ENCODE measurements around the gene GFRA4.

GFRA4 gene, protein sequence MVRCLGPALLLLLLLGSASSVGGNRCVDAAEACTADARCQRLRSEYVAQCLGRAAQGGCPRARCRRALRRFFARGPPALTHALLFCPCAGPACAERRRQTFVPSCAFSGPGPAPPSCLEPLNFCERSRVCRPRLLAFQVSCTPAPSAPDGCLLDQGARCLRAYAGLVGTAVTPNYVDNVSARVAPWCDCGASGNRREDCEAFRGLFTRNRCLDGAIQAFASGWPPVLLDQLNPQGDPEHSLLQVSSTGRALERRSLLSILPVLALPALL

DNA sequence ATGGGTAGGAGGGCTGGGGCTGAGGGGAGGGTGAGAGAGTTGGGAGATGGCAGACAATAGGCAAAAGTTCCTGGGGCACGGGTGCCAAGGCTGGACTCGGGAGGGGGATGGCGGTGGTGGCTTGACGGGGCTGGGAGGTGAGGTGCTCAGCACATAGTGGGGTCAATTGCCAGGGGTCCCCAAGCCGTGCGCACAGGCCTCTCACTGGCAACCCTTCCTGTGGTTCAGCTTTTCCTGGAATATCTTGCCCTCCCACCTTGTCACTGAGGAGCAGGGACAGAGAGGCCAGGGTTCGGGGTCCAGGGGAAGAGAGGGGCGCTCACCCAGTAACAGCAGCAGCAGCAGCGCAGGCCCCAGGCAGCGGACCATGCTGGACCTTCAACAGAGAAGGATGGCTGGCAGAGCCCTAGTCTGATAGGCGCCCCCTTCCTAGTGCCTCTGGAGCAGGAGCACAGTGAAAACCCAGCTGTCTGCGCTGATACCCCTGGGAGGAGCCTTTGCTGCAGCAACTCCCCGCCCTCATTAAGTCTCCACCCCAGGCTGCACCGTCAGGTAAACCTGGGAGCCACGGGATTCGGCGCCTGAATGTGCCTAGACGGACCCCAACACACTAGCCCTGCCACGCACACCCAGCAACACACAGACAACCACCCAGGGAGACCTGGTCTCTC, at the start of gene GFRA4:
Gene GFRA4, minus strand, starts transcription at position 369 of the 671 bp plus-strand sequence. Its CDS starts 0 bp downstream, at position 369.
- no peak for DNase-seq (ENCODE audit: low spot score)

DNA sequence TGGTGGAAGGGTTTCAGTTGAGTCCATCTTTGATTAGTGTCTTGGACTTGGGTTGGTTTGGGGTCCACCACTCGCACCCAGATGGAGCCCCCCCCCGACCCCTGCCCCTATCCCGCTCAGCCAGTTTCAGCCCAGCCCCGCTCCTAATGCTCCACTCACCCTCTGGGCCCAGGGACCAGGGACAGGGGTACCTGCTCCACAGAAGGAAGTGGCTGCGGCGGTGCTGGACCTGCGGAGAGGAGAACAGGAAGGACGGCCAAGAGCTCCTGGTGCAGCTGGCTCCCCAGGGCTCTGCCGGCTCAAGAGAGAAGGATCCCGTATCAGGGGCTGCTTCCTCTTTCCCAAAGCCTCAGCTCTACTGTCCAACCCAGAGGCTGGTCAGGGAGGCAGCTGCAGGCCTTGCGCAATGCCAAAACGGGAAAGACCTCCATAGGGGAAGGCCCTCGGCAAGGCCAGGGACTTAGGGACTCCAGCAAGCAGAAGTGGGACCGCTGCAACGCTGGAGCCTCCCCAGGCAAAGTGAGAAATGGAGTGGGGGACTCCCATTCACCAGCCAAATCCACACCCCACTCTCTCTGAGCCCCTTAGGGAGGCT, 49.2 kb upstream of the GFRA4 start, which contains the start of gene SIGLEC1:
Gene SIGLEC1, minus strand, starts transcription at position 322 of the 595 bp plus-strand sequence. CDS start 5,472 bp downstream, outside the sequence.
- DNase-seq (ENCODE audit: low spot score): no peak

DNA sequence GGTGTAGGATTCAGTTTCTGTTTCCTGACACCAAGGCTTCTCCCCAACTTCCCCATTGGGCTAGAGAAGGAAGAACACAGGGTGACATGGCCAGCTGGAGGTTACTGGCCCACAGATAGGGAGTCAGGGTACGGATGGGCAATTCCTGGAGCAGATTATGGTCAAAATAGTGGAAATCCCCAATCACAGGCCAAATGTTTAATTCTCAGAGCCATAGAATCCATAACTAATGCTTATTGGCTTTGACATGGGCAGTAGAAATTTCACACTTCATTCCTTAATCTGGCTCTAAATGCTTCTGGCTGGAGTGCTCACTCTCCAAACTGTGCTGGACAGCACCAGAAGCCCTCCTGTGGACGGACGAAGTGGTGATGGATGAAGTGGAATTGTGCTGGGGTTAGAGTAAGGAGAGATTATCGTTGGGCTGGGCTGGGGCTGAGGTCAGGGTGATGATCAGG, 48.3 kb upstream of the GFRA4 start:
- DNase-seq (ENCODE audit: low spot score): no peak

DNA sequence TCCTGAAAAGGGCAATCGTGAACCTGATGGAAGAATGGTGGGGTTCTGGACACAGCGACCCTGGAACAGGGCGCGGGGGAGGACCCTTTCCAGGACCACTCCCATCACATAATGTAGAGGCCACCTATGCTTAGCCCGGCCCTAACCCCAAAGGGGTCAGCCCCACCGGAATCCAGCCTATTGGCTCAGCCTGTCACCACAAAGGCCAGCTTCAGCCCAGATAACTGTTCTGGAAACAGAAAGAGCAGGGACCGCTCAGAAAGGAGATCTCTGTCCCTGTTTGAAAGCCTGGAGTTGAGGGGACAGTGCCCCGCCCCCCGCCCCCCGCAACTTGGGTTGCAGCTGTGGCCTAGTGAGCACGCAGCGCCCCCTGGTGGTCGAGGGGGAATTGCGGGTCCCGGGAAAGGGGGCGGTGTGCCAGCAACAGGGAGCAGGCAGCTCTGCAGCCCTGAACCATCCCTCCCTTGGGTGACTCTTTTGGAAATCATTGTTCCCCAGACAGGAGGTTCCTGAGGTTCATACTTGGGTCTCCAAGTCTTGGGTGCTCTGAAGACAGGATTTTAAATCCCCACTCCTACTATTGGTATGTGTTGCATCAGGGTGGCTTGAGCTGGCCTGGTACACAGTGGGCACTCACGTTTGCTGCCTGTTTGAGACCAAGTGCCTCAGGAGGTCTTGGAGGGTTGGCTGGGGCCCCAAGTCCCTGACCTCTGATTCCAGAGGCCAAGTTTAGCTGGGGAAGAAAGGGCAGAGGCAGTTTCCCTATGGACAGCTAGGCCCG, 47.7 kb upstream of the GFRA4 start:
- DNase-seq (ENCODE audit: low spot score): peak; percentile 79

DNA sequence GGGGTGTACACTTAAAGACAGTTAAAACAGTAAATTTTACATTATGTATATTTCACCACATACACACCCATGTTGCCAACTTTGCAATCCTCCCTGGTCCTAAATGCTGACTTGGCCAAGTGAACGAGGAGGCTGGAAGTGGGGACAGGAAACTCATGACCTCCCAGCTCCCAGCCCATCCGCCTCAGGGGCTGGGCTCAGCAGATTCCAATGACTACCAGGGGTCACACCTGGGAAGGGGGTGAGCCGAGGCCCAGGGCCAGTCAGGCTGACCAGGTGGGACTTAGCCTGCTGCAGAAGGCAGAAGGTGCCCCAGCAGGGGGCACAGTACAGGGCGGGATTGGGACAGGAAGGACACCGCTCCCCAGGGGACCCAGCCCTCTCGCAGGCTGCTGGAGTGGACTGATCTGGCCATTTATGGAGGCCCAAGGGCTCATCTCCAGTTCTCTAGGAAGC, 46.8 kb upstream of the GFRA4 start:
- DNase-seq (ENCODE audit: low spot score): no peak

DNA sequence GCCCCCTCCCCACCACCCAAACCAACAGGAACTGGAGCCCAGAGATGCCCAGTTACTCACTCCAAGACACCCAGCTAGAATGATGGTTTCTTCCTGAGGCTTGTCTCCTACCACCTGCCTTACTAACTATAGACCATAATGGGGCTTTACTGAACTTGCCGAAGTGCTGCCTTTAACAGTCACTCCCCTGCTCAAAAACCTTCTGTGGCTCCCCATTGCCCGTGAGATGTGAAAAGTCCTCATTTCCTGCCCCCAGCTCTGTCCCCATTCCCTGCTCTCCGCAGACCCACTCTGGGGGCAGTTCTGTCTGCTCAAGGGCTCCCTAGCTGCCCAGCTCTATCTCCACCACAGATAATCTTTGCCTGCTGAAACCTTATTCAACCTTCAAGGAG, 44.3 kb upstream of the GFRA4 start:
- DNase-seq (ENCODE audit: low spot score): no peak

DNA sequence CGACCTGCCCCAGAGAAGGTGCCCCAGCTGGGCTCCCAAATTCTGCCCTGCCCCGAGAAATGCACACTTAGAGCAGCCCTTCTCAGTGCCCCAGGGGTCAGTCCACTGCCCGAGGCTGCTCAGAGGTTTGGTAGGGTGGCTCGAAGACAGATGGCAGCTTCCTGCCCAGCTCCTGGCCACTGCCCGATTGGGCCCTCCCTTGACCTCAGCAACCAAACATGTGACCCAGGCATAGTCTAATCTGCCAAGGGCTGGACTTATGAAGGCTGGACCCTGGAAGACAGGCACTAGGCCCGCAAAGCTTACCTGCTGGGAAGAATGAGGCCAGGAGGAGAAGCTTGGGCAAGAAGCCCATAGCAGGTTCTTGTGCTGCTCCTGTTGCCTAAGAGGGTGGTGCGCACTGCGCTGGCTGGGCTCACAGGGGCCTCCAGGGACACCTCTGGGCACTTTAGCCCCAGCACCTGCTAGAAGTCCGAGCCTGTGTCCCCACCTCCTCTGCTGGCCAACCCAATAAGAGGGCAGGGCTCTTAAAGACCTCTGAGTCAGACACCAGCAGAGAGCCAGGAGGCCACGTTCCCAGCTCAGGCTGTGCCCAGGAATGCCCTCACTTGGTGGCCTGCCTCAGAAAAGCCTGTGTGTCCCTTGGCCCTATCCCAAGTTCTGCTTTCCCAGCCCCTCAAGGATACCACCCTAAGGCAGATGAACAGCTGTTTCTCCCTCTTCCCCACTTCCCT, 43.7 kb upstream of the GFRA4 start:
- no peak for DNase-seq (ENCODE audit: low spot score)

DNA sequence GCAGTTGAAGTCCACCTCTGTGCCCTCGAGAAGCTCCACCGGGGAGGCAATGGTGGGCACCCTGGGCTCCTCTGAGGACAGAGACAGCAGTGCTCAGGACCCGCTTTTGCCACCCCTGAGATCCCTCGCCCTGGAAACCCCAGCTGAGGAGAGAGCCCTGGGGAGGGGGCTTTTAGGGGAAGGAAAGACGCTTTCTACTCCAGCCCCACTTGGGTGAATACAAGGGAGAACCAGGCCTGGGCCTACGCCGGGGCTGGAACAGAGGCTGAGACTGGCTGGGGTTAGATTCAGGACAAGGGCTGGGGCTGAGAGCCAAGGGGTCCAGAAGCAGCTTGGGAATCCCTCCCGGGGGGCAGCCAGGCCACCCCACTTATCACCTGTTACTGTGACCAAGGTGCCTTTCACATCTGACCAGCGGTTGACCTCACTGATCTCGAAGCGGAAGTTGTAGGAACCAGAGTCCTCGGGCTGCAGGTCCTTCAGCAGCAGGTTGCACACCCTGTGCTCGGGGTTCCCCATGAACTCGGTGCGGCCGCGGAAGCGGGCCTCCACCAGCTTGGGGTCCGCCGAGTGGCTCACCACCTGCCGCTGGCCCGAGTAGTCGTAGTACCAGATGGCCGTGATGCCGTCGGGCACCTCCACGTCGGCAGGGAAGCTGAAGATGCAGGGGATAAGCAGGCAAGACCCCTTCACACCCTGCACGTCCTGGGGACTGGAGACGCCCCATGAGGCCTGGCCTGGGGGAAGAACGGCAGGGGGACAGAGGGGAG, 43.0 kb upstream of the GFRA4 start:
- DNase-seq (ENCODE audit: low spot score): no peak

DNA sequence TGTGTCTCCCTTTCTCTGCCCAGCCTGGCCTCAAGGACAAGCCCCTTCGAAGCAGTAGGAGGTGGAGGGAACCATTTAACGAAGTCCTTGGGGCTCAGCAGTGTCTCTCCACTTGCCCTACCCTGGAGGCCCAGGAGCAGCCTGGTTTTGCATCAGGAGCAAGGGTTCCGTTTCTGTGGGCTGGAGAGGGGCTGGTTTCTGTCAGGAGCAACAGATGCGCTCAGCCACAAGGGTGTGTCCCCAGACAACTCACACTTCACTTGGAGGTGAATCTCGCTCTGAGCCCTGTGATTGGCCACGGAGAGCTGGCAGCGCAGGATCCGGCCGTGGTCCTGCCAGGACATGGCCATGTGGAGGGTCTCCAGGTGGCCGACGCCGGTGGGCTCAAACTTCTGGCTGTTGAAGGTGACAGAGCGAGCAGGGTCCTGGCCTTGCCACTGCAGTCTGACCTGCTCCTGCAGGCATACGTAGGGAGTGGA, 42.3 kb upstream of the GFRA4 start:
- DNase-seq (ENCODE audit: low spot score): no peak

DNA sequence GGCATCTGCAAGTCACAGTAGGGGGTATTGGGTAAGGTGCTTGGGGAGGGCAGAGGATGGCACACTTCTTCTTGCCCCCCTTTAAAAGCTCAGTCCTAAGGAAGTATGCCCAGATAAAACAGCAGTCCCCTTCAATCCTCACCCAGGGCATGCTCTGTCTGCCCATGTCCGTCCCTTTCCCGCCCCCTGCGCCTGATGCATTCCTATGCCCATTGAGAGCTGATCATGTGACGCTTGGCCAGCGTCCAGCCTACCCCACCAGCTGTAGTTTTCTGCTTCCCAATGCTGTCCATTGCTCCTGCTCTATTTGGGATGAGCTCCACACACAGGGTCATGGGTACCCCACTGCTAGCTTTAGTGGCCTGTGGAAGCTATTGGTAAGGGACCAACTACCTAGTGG, 40.9 kb upstream of the GFRA4 start:
- DNase-seq (ENCODE audit: low spot score): no peak

DNA sequence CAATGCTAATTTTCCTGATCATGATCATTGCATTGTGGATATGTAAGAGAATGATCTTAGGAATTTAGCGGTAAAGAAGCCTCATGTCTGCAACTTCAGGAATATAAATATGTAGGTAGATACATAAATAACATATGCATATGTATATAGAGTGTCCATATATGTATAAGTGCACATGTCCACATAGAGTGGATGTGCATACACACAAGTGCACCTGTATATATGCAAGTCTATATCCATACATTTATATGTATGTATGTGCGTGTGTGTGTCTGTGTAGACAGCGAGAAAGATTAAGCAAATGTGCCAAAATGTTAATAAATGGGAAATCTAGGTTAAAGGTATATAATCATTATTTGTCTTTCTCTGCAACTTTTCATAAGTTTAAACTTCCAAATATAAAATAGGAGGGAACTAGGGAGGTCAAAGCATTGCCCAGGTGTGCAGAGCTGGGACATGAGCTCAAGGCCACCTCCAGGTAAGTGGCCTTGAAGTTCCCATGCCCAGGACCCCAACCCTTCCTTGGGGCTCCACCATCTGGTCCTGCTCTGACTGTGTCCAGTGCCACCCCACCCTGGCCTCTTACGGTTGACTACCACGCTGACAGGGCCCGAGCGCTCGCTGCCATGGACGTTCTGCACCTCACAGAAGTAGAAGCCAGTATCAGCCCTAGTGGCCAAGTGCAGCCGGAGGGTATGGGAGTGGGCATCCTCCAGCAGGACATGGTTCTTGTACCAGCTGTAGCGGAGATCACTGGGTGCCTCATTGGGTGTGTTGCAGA, 39.6 kb upstream of the GFRA4 start:
- DNase-seq (ENCODE audit: low spot score): no peak

DNA sequence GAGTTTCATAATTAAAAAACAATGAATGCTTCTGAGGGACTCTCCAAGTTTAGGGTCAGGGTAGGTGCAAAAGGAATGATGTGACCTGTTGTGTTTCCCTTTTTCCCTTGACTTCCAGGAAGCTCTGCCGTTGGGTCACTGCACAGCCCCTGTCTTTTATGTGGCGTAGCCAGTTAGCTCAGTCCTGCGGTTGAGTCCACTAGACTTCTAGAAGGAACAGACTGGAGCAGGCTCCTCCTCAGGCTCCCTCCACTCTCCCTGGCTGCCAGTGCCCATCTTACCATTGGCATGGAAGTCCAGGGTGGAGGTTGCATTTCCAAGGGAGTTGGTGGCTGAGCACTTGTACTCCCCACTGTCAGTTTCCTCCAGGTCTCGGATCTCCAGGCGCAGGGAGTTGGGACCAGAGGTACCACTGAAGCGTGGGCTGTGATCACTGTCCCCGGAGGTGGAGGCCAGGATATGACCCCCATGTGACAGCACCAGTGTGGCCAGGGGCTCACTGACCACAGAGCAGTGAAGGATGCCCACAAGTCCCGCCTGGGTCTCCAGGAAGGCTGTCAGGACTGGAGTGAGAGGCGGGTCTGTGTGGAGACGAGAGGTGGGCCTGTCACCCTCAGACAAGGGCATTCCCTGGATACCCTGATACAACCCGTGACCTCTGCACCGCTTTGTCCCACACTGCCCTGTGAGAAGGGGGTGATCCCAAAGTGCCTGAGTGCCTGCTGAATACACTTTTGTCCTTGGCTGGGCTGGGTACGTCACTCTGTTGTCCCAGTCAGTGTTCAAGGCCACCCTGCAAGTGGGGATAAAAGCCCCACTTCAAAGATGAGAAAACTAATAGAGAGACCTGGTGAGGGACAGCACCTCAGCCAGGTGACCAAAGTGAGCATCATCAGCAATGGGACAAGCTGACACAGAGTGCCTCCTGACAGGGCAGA, 38.1 kb upstream of the GFRA4 start:
- DNase-seq (ENCODE audit: low spot score): no peak

DNA sequence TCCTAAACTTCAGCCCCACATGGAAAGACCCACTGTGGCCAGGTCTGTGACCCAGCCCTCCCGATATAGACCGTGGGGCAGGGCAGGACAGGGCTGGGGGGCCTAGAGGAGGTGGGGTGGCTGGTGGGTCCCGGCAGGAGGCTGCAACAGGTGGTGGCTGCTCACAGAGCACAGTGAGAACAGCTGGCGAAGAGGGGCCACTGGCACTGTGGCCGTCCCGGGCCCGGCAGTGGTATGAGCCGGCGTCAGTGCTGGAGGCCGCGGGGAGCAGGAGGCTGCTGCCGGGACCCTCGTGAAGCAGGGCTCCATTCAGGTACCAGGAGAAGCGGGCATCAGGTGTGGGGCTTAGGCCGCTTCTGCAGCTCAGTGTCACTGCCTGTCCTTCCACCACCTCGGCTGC, 35.8 kb upstream of the GFRA4 start:
- DNase-seq (ENCODE audit: low spot score): no peak

DNA sequence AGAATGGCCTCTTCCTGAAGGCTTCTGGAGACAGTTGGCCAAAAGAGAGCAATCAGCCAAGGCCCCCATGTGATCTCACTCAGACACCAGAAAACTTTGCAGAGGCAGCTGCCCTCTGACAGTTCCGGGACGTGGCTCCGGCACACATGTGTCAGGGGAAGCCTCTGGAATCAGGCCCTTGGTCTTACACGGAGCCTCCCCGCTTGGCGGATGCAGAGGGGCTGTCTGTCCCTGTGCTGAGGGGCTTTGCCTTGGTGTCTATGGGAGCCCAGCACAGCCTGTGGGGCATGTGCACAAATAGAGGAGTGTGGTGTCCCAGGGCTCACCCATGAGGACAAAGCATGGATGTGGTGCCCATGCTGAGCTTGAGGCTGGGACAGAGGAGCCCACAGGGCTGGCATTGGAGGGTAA, 35.4 kb upstream of the GFRA4 start:
- DNase-seq (ENCODE audit: low spot score): no peak

DNA sequence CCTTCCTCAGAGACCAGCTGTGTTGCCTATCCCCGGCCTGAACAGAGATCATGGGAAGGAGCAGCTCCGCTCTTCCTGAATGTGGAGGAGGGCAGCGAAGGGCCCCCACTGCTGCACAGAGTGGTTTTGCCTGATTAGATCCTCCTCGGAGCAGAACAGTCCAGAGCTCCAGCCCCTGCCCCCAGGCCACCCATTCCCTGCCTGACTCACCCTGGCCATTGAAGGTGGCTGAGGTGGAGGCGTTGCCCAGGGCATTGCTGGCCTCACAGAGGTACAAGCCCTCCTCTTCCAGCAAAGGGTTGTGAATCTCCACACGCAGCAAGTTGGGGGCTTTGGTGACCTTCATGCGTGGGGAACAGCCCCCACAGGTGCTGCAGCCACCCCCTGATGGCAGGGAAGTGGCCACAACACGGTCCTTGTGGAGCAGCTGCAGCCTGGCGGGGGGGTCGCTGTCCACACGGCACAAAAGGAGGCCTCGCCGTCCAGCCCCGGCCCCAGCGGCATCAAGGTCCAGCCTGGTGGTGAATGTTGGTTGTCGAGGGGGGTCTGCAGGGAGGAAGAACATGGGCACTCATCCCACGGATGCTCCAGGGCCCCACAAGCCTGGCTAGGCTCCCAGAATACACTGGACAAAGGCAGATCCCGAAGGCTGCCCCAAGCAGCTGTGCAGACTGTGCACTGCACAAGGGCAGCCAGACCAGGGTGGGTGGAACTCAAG, 34.5 kb upstream of the GFRA4 start:
- DNase-seq (ENCODE audit: low spot score): no peak

DNA sequence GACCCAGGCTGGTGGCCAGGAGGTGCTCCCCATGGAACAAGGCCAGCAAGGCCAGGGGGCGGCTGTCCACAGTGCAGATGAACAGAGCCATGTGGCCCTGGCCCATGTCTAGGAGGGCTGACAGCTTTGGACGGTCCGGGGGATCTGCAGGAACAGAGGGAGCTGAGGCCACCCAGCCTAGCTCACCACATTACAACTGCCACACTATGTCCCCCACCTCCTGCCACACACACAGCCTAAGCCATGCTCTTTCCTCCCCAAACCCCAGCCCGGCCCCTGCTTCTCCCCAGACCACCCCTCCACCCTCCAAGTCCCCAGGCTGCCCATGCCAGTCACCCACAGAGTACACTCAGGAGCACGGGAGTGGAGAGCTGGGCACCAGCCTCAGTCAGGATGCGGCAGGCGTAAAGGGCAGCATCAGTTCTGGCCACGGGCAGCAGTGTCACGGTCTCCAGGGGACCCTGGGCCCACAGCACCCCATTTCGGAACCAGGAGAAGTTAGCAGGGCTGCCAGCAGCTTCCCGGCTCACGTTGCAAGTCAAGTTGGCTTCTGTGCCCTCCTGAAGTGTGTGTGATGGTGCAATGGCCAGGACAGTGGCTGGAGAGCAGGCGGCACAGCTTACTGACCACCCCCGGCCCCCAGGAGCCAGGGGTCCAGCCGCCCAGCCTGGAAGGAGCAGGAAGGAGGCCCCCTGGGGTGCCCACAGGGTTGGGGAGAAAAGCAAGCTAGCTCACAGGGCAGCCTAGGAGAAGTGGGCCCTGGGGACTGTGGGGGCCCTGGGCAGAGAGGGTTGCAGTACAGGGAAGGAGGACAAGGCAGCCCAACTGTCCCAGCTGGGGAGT, 33.8 kb upstream of the GFRA4 start:
- DNase-seq (ENCODE audit: low spot score): no peak

DNA sequence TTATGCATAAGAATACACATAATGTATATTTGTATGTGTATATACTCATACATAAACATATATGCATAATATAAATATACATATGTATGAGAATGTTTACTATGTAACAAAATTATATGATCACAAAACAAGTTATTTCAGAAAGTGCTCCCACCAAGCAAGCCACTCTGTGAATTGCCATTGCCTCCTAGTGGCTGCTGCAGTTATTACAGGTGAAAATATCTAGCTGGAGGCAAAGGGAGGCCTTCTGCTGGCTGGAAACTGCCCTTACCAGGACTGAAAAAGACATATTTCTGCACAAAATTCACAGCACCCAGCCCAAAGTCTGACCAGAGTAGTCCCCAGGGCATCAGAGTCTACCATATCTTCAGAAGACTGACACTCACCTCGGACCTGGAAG, 33.0 kb upstream of the GFRA4 start:
- no peak for DNase-seq (ENCODE audit: low spot score)

Data from hepatic stellate cell (primary cell).